Vagina (tissue), 2 donors: ENCODE data around the gene MRPS34.

Experiments used
- CTCF ChIP-seq, 3 experiments: fragments of 450-650 bp in 2 of 3; fragments of 200-600 bp in 1 of 3; sonication (generic) in 1 of 3; IDR thresholded peaks; one replicate each; pipeline ENCODE4 v1.5.1; 2017 to 2019; ENCODE audit warnings: antibody characterized with exemption in 3 of 3, mild to moderate bottlenecking in 2 of 3, moderate library complexity in 2 of 3
- POLR2AphosphoS5 ChIP-seq, 2 donors: sonication (generic); formaldehyde crosslinking; IDR thresholded peaks; one replicate each; pipeline ENCODE4 v1.9.0; 2017; ENCODE audit warnings: antibody characterized with exemption in 2 of 2, mild to moderate bottlenecking in 2 of 2, low read depth in 1 of 2; ENCODE audit not compliant: insufficient read depth in 1 of 2

- TF ChIP-seq CTCF (IDR thresholded peaks at IDR 0.05) (no peak), POLR2AphosphoS5 (IDR thresholded peaks at IDR 0.05; ENCODE audit: insufficient read depth in 1 of 2, low read depth in 1 of 2) (no peak)
Observed at GRCh38 chr16:1757714-1758461, 15.0 kb downstream of the MRPS34 start.
